ENCODE results near the gene MED14.

GRCh38 chrX:40694802-40695201 lies 40.5 kb downstream of the MED14 start:
- TF ChIP-seq POLR2A (IDR thresholded peaks at IDR 0.05), result no peak
- TF ChIP-seq POLR2AphosphoS5 (IDR thresholded peaks at IDR 0.05), result no peak
